GM10847 (cell line): ENCODE measurements around the gene RAB3D.

Experiments used
- POLR2A ChIP-seq: IDR thresholded peaks from 2 replicates; pipeline ENCODE4 v1.6.1; 2011; ENCODE audit not compliant: insufficient read length; ENCODE audit errors: extremely low read depth

Gene RAB3D

GRCh38 chr19:11291991-11292390 lies 47.5 kb downstream of the RAB3D start:
- no peak for TF ChIP-seq POLR2A

DNA sequence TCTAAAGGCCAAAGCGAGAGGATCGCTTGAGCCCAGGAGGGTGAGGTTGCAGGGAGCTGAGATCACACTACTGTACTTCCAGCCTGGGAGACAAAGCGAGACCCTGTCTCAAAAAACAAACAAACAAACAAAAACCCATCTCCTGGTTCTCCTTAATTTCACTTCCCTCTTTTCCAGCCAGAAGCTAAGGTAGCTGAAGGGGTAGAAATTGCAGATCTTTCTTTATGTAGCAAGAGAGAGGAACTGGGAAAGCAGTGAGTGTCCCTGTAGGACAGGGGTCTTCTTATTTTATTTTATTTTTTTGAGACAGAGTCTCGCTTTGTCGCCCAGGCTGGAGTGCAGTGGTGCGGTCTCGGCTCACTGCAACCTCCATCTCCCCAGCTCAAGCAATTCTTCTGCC lies 48.0 kb downstream of the RAB3D start:
- TF ChIP-seq POLR2A, result no peak

DNA sequence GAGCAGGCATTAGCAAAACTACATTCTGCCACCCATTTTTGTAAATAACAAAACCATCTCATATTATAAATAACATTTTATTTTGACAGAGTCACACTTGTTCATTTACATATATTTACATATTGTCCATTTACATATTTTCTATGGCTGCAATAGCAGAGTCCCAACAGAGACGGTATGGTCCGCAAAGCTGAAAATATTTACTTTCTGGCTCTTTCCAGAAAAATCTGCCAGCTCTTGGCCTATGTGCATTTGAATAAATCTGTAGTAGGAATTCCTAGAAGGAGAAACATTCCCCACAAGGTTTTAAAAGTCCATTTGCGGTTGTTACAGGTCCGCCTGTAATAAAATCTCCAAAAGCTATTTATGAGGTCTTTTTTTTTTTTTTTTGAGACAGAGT lies 49.2 kb downstream of the RAB3D start:
- TF ChIP-seq POLR2A, result no peak

GRCh38 chr19:11288349-11288748 lies 51.1 kb downstream of the RAB3D start:
- no peak for TF ChIP-seq POLR2A

DNA sequence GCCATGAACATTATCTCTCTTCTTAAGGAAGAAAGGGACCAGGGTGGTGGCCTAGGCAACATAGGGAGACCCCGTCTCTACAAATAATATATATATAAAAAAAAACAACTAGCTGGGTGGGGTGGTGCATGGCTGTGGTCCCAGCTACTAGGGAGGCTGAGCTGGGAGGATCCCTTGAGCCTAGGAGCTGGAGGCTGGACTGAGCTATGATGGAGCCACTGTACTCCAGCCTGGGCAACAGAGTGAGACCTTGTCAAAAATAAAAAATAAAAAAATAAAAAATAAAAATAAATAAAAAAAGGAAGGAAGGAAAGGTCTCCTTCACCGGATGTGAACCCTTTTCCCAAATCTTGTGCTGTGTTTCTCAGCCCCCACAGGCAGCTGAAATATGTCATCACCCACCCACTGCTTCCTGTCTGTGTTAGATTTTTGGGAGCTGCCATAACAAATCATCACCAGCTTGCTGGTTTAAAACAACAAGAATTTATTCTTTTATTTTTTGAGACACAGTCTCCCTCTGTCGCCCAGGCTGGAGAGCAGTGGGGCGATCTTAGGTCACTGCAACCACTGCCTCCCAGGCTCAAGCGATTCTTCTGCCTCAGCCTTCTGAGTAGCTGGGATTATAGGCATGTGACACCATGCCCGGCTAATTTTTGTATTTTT lies 53.0 kb downstream of the RAB3D start:
- TF ChIP-seq POLR2A, result no peak

GRCh38 chr19:11284515-11284914 lies 54.9 kb downstream of the RAB3D start:
- TF ChIP-seq POLR2A, result no peak

DNA sequence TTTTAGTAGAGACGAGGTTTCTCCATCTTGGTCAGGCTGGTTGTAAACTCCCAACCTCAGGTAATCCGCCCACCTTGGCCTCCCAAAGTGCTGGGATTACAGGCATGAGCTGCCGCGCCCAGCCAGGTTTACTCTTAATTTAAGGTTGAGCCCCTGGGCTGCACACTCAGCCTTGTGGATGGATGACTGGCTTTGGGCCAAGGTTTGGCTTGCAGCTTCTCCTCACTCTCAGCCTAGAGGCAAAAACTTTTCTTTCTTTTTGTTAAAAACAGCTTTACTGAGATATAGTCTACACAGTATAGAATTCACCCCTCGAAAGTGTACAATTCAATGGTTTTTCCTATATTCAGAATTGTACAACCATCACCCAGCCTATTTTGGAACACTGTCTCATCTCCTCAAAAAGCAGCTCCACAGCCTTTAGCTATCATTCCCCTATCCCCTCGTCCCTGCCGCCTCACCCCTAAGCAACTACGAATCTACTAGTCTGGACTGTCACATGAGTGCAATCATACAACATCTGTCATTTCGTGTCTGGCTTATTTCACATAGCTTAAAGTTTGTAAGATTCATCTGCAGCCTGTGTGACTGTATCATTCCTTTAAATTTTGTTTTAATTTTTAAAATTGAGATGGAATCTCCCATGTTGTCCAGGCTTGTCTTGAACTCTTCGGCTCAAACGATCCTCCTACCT lies 58.0 kb downstream of the RAB3D start:
- TF ChIP-seq POLR2A, result no peak

DNA sequence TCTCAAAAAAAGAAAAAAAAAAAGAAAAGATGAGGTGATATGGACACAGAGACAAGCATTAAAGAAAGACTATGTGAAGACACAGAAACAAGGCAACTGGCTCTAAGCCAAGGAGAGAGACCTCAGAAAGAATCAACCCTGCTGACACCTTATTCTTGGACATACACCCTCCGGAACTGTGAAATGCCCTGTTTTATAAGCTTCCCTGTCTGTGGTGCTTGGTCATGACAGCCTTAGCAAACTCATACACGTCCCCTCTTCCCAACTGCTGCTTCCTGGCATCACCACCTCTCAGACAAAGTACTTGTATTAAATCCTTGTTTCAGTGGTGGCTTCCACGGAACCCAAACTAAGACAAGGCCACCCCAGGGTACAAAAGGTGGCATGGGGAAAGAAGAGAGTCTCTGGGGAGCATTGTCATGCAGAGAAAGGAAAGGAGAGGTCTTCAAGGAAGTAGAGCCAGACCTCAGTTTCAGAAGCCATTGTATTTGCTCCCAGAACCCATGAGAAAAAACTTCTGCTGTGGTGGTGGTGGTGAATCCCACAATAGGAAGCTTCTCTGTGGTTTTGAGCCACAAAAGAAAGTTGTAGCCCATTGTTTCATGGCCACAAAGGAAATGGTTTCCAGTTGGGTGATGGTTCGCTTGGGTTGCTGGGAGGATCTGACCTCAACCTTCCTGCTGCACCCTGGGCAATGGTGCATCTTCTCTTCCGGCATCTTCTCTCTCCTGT lies 59.8 kb downstream of the RAB3D start:
- TF ChIP-seq POLR2A, result no peak

GRCh38 chr19:11278670-11279069 lies 60.8 kb downstream of the RAB3D start:
- no peak for TF ChIP-seq POLR2A

GRCh38 chr19:11274533-11275086 lies 64.8 kb downstream of the RAB3D start:
- TF ChIP-seq POLR2A, result no peak

DNA sequence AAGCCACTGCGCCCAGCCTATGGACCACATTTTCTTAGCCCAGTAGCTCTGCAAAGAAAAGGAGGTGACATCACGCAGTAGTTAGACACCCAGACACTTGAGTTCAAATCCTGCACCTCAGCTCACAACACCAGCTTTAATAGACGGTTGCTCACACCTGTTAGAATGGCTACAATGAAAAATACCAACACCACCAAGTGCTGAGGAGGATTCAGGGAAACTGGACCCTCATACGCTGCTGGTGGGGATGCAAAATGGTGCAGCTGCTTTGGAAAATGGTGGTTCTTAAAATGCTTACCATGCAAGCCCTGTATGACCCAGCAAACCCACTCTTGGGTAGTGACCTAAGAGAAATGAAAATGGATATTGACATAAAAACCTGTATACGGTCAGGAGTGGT lies 65.5 kb downstream of the RAB3D start:
- TF ChIP-seq POLR2A, result no peak

GRCh38 chr19:11273296-11273695 lies 66.2 kb downstream of the RAB3D start:
- TF ChIP-seq POLR2A, result no peak
